GM12878 (cell line): ENCODE measurements around the gene SPATA45.

Source experiments
- BHLHE40 ChIP-seq, 2 experiments: fragments of 450-650 bp in 1 of 2; IDR thresholded peaks; 2 replicates each; pipeline ENCODE4 v1.6.1; 2011 to 2017; ENCODE audit warnings: low read depth in 2 of 2, borderline replicate concordance in 1 of 2, improper control_type of control experiment in 1 of 2, low read length in 1 of 2, mild to moderate bottlenecking in 1 of 2
- CEBPB ChIP-seq, 2 experiments: fragments of 150-350 bp in 1 of 2; IDR thresholded peaks; 2 replicates each; pipeline ENCODE4 v1.6.1; 2012 to 2014; ENCODE audit warnings: low read depth in 2 of 2, low read length in 2 of 2, borderline replicate concordance in 1 of 2, inconsistent platforms in 1 of 2
- CREB1 ChIP-seq: IDR thresholded peaks from 2 replicates; pipeline ENCODE4 v1.6.1; 2012; ENCODE audit warnings: low read depth, mild to moderate bottlenecking, inconsistent platforms
- MEF2A ChIP-seq: IDR thresholded peaks from 2 replicates; pipeline ENCODE4 v1.6.1; 2011; ENCODE audit warnings: low read depth, mild to moderate bottlenecking, low read length, moderate library complexity; ENCODE audit not compliant: insufficient read depth
- PML ChIP-seq: IDR thresholded peaks from 2 replicates; pipeline ENCODE4 v1.6.1; 2012; ENCODE audit warnings: low read length, inconsistent platforms
- POLR2A ChIP-seq: IDR thresholded peaks from 2 replicates; pipeline ENCODE4 v1.6.1; 2011; ENCODE audit warnings: low read depth, mild to moderate bottlenecking, low read length
- POLR2AphosphoS5 ChIP-seq: IDR thresholded peaks from 2 replicates; pipeline ENCODE4 v1.6.1; 2011; ENCODE audit warnings: mild to moderate bottlenecking, low read length, inconsistent platforms
- SIX5 ChIP-seq: IDR thresholded peaks from 2 replicates; pipeline ENCODE4 v1.6.1; 2011; ENCODE audit warnings: mild to moderate bottlenecking, low read depth, low read length, moderate library complexity; ENCODE audit not compliant: severe bottlenecking
- SMARCA5 ChIP-seq: fragments of 450-650 bp; IDR thresholded peaks from 2 replicates; pipeline ENCODE4 v1.6.1; 2017; ENCODE audit warnings: mild to moderate bottlenecking
- TAF1 ChIP-seq: IDR thresholded peaks from 2 replicates; pipeline ENCODE4 v1.6.1; 2011; ENCODE audit warnings: mild to moderate bottlenecking, low read depth, low read length, borderline replicate concordance
- TARDBP ChIP-seq: IDR thresholded peaks from 2 replicates; pipeline ENCODE4 v1.6.1; 2016; ENCODE audit warnings: borderline replicate concordance
- TF ChIP-seq, protein P1 (sequence below), 3 experiments: IDR thresholded peaks in 2 of 3; conservative IDR thresholded peaks in 1 of 3; 2 replicates each; pipeline ENCODE4 v1.5.1; 2011; ENCODE audit warnings: low read depth in 3 of 3, low read length in 3 of 3, mild to moderate bottlenecking in 3 of 3, control low read depth in 2 of 3, moderate library complexity in 2 of 3, inconsistent platforms in 1 of 3, mixed read lengths in 1 of 3; ENCODE audit not compliant: control insufficient read depth in 2 of 3, insufficient read depth in 1 of 3; ENCODE audit errors: extremely low read depth in 1 of 3

DNA sequence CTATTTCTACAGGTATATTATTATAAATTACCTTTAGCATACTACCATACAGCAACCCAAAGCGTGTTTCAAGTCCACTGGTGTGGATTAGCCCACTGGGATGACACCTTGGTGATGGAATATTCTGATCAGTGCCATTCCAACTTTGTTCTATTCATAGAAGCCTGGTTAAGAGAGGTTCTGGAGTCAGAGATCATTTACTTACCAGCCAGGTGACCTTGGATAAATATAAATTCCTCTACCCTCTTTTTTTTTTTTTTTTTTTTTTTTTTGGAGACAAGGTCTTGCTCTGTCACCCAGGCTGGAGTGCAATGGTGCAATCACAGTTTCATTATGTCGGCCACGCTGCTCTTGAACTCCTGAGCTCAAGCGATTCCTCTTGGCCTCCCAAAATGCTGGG, at the start of gene SPATA45:
- no peak for TF ChIP-seq POLR2A
- TF ChIP-seq, protein P1, sequence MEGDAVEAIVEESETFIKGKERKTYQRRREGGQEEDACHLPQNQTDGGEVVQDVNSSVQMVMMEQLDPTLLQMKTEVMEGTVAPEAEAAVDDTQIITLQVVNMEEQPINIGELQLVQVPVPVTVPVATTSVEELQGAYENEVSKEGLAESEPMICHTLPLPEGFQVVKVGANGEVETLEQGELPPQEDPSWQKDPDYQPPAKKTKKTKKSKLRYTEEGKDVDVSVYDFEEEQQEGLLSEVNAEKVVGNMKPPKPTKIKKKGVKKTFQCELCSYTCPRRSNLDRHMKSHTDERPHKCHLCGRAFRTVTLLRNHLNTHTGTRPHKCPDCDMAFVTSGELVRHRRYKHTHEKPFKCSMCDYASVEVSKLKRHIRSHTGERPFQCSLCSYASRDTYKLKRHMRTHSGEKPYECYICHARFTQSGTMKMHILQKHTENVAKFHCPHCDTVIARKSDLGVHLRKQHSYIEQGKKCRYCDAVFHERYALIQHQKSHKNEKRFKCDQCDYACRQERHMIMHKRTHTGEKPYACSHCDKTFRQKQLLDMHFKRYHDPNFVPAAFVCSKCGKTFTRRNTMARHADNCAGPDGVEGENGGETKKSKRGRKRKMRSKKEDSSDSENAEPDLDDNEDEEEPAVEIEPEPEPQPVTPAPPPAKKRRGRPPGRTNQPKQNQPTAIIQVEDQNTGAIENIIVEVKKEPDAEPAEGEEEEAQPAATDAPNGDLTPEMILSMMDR (IDR thresholded peaks at IDR 0.05 in 2 of 3, conservative IDR thresholded peaks at IDR 0.05 in 1 of 3; ENCODE audit: control insufficient read depth in 2 of 3, extremely low read depth in 1 of 3, insufficient read depth in 1 of 3, low read depth in 3 of 3, low read length in 3 of 3) = no peak
- no peak for TF ChIP-seq BHLHE40 (IDR thresholded peaks at IDR 0.05; ENCODE audit: borderline replicate concordance in 1 of 2, low read depth in 2 of 2, low read length in 1 of 2)
- TF ChIP-seq TARDBP = no peak
- no peak for TF ChIP-seq TAF1
- no peak for TF ChIP-seq SIX5
- TF ChIP-seq POLR2AphosphoS5 = no peak
- TF ChIP-seq SMARCA5 = no peak
- TF ChIP-seq PML = no peak
- no peak for TF ChIP-seq CREB1
- no peak for TF ChIP-seq CEBPB (IDR thresholded peaks at IDR 0.05; ENCODE audit: borderline replicate concordance in 1 of 2, low read depth in 2 of 2, low read length in 2 of 2)
- TF ChIP-seq MEF2A = no peak
